ENCODE results near the gene RDX. TPM values are rescaled to one million over a fixed set of nuclear protein-coding genes. Genes with fewer than 3 reads are reported as not detected.
A peak's percentile ranks its signal among the peaks of the same experiment; 100 is the strongest.

Gene RDX
- total and polyA plus RNA-seq, 8 donors: 109 to 152 (median 133) TPM

DNA sequence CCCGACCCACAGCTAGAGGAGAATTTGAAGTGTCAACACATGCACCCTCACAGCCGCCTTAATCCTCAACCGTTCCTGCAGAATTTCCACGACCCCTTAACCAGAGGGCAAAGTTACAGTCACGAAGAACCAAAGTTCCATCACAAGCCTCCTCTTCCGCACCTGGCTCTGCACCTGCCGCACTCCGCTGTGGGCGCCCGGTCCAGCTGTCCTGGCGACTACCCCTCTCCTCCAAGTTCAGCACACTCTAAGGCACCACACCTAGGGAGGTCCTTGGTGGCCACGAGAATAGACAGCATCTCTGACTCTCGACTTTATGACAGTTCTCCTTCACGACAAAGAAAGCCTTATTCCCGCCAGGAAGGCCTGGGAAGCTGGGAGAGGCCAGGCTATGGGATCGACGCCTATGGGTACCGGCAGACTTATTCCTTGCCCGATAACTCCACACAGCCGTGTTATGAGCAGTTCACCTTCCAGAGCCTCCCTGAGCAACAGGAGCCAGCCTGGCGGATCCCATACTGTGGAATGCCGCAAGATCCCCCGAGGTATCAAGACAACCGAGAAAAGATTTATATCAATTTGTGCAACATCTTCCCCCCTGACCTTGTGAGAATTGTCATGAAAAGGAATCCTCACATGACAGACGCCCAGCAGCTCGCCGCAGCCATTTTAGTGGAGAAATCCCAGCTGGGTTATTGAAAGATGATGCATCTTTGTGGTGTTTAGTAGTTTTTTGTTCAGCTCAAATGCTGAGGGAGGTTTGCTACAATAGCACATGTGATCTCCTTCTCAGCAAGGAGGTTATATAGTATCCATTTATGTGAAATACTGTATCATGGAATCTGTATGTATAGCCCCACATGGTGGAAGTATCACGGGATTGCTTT is 131.1 kb downstream of the RDX start:
- Histone ChIP-seq H3K27me3 (no peaks in the 10 kb centered on the region), H3K27ac (no peak overlapping the region), H3K36me3 (peaks cover 0 to 40% of the 10 kb centered on the region in 2 donors), H3K9me3 (no peaks in the 10 kb centered on the region), H3K4me1 (no peaks in the 10 kb centered on the region), H3K4me3 (no peak overlapping the region)
- intact Hi-C loops (cut with DNase I): no loop called here
- TF ChIP-seq, protein P1, sequence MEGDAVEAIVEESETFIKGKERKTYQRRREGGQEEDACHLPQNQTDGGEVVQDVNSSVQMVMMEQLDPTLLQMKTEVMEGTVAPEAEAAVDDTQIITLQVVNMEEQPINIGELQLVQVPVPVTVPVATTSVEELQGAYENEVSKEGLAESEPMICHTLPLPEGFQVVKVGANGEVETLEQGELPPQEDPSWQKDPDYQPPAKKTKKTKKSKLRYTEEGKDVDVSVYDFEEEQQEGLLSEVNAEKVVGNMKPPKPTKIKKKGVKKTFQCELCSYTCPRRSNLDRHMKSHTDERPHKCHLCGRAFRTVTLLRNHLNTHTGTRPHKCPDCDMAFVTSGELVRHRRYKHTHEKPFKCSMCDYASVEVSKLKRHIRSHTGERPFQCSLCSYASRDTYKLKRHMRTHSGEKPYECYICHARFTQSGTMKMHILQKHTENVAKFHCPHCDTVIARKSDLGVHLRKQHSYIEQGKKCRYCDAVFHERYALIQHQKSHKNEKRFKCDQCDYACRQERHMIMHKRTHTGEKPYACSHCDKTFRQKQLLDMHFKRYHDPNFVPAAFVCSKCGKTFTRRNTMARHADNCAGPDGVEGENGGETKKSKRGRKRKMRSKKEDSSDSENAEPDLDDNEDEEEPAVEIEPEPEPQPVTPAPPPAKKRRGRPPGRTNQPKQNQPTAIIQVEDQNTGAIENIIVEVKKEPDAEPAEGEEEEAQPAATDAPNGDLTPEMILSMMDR (IDR thresholded peaks at IDR 0.05): no peak
- ATAC-seq: no peak
- peak in 1 of 4 donors; percentile 43 for DNase-seq

DNA sequence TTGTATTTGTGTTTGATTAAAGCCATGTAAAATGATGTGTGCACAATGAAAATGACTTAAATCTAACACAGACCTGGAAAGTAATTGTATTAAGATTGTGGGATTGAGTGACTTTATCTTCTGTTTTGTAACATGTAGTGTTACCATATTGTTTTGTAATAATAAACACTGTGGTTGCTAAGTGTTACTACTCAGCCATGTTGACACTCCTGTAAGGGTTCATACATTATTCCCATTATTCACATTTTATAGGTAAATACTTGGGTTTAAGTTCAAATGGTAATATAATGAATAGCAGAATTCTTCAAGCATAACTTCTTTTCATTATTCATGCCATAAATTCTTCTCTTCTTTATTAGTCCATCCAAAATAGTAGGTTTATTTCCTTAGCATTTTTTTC is 134.2 kb downstream of the RDX start:
- Histone ChIP-seq H3K4me3 (no peak overlapping the region), H3K4me1 (no peaks in the 10 kb centered on the region), H3K36me3 (peaks cover 0 to 52% of the 10 kb centered on the region in 2 donors), H3K27me3 (no peaks in the 10 kb centered on the region), H3K27ac (no peak overlapping the region), H3K9me3 (no peaks in the 10 kb centered on the region)
- ATAC-seq: no peak
- intact Hi-C loops (cut with DNase I): no loop called here
- TF ChIP-seq, protein P1 (IDR thresholded peaks at IDR 0.05): no peak
- DNase-seq: no peak

DNA sequence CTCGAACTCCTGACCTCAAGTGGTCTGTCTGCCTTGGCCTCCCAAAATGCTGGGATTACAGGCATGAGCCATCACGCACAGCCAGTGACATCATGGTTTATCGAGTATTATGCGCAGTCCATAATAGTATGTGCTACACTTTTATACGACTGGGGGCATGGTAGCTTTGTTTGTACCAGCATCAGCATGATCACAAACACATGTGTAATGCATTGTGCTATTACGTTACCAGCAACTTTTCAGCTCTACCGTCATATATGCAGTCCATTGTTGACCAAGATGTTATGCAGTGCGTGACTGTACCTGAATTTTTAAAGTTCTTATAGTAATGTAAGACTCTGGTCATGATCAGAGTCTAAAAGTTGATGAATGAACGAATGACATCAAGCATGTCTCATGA is 135.4 kb downstream of the RDX start:
- Histone ChIP-seq H3K4me3 (no peak overlapping the region), H3K9me3 (no peaks in the 10 kb centered on the region), H3K27me3 (no peaks in the 10 kb centered on the region), H3K27ac (no peak overlapping the region), H3K4me1 (no peaks in the 10 kb centered on the region), H3K36me3 (peaks cover 0 to 52% of the 10 kb centered on the region in 2 donors)
- DNase-seq (no peak), ATAC-seq (no peak)
- intact Hi-C loops (cut with DNase I): no loop called here
- TF ChIP-seq, protein P1 (IDR thresholded peaks at IDR 0.05): no peak

DNA sequence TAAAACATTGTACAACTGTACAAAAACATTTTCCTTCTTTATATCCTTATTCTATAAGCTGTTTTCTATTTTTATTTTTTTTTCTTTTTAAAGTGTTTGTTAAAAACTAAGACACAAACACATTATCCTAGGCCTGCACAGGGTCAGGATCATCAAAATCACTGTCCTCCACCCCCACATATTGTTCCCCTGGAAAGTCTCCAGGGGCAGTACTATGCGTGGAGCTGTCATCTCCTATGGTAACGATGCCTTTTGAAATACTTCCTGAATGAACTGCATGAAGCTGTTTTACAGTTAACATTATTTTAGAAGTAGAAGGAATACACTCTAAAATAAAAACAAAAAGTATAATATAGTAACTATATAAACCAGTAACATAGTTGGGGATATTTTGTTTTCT is 136.0 kb downstream of the RDX start:
- H3K4me3 ChIP-seq: no peak overlapping the region
- ATAC-seq (no peak), DNase-seq (no peak)
- H3K27ac ChIP-seq: no peak overlapping the region
- intact Hi-C loops (cut with DNase I): no loop called here
- TF ChIP-seq, protein P1 (IDR thresholded peaks at IDR 0.05): no peak
- H3K36me3 ChIP-seq: peaks cover 0 to 48% of the 10 kb centered on the region in 2 donors
- H3K4me1 ChIP-seq: no peaks in the 10 kb centered on the region
- no peaks in the 10 kb centered on the region for H3K27me3 ChIP-seq
- no peaks in the 10 kb centered on the region for H3K9me3 ChIP-seq

DNA sequence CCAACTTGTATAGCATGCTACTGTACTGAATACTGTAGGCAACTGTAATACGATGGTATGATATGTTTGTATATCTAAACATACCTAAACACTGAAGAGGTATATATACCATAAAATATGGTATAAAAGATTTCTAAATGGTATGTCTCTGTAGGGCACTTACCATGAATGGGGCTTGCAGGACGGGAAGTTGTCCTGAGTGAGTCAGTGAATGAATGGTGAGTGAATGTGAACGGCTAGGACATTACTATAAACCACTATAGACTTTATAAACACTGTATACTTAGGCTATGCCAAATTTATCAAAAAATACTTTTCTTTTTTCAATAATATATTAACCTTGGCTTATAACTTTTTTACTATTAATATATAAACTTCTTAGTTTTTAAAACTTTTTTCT is 136.4 kb downstream of the RDX start:
- no peak for DNase-seq
- intact Hi-C loops (cut with DNase I): no loop called here
- Histone ChIP-seq H3K4me1 (no peaks in the 10 kb centered on the region), H3K4me3 (no peak overlapping the region), H3K27me3 (no peaks in the 10 kb centered on the region), H3K27ac (no peak overlapping the region), H3K9me3 (no peaks in the 10 kb centered on the region), H3K36me3 (peaks cover 0 to 44% of the 10 kb centered on the region in 2 donors)
- no peak for ATAC-seq
- TF ChIP-seq, protein P1 (IDR thresholded peaks at IDR 0.05): no peak

Data from left lung (tissue), 10 donors.